K562 (cell line): ENCODE results near the gene IREB2. TPM values are rescaled to one million over a fixed set of nuclear protein-coding genes. Genes with fewer than 3 reads are reported as not detected.
A peak's percentile ranks its signal among the peaks of the same experiment; 100 is the strongest.

Experiments used
- ATAC-seq: fragments of 200-7000 bp; cut with Tn5 transposase; 3 replicates; pipeline ENCODE4 v1.9.1; 2020; ENCODE audit warnings: moderate library complexity
- BruUV-seq: library from RNA; stranded (reverse); fragments of 400-500 nt; replicated peaks from 2 replicates; lab custom pipeline; 2021; lab: Mats Ljungman, UMichigan
- CTCF ChIA-PET: fragments of 300-600 bp; formaldehyde crosslinking; extraction: SDS; loops from one replicate; lab custom pipeline; 2021; ENCODE audit warnings: low intra/inter-chr PET ratio; lab: Yijun Ruan, JAX
- POLR2A ChIA-PET: fragments of 300-600, 350-650 bp; sonication (Branson Sonifier 250); formaldehyde crosslinking; extraction: SDS; loops from one replicate; lab custom pipeline; 2021; ENCODE audit warnings: antibody characterized with exemption, inconsistent platforms; lab: Yijun Ruan, JAX
- DNase-seq, 4 experiments: peaks; one replicate each; pipeline versions ENCODE4 v3.0.0 to v3.0.0-alpha.2; 2011 to 2018; ENCODE audit warnings: low spot score in 3 of 4, mixed read lengths in 3 of 4; ENCODE audit errors: extremely low read depth in 1 of 4
- FAIRE-seq: peaks from 2 replicates; lab custom pipeline; 2011; peaks lifted over from hg19 to GRCh38; lab: Jason Lieb, UNC
- H2AFZ ChIP-seq: 2 replicates; pipeline ENCODE4 v1.6.0; 2011; ENCODE audit warnings: low read depth, low read length, control low read depth, inconsistent platforms
- H3K27ac ChIP-seq: fragments of 200-600 bp; 3 replicates; pipeline ENCODE4 v1.8.0; 2011; ENCODE audit warnings: low read depth, mild to moderate bottlenecking, control low read depth, inconsistent platforms, low read length, moderate library complexity, mixed read lengths; ENCODE audit errors: extremely low read depth
- H3K27me3 ChIP-seq, 2 experiments: fragments of 300-600 bp in 1 of 2; 2 replicates in 1 of 2; 3 replicates in 1 of 2; pipeline versions ENCODE4 v1.6.0 to v1.8.0; 2011; ENCODE audit warnings: inconsistent platforms in 2 of 2, low read length in 2 of 2, mild to moderate bottlenecking in 1 of 2, mixed read lengths in 1 of 2, moderate library complexity in 1 of 2; ENCODE audit not compliant: control insufficient read depth in 2 of 2, insufficient read depth in 2 of 2
- H3K36me3 ChIP-seq: fragments of 300-600 bp; 3 replicates; pipeline ENCODE4 v1.8.0; 2011; ENCODE audit warnings: mild to moderate bottlenecking, low read length, inconsistent platforms; ENCODE audit not compliant: control insufficient read depth, insufficient read depth
- H3K4me1 ChIP-seq, 2 experiments: fragments of 200-600 bp in 1 of 2; replicated peaks in 1 of 2; 2 replicates in 1 of 2; 3 replicates in 1 of 2; pipeline versions ENCODE4 v1.5.1 to v1.8.0; 2011; ENCODE audit warnings: inconsistent platforms in 2 of 2, low read length in 2 of 2, mild to moderate bottlenecking in 1 of 2, mixed read lengths in 1 of 2, moderate library complexity in 1 of 2; ENCODE audit not compliant: control insufficient read depth in 2 of 2, insufficient read depth in 2 of 2
- H3K4me2 ChIP-seq: 2 replicates; pipeline ENCODE4 v1.6.1; 2011; ENCODE audit warnings: low read length, control low read depth, inconsistent platforms, mixed read lengths; ENCODE audit not compliant: insufficient read depth
- H3K4me3 ChIP-seq: fragments of 200-600 bp; sonication (generic), shearing (Covaris generic); 2 replicates; pipeline ENCODE4 v1.5.1; 2016; ENCODE audit warnings: control low read depth, inconsistent platforms
- H3K79me2 ChIP-seq: fragments of 200-600 bp; 3 replicates; pipeline ENCODE4 v1.8.0; 2011; ENCODE audit warnings: low read length, inconsistent platforms; ENCODE audit not compliant: control insufficient read depth, insufficient read depth
- H3K9ac ChIP-seq, 2 experiments: 2 replicates each; pipeline versions ENCODE4 v1.6.0 to v1.6.1; 2011; ENCODE audit warnings: low read depth in 2 of 2, low read length in 2 of 2, control low read depth in 1 of 2, inconsistent platforms in 1 of 2, mild to moderate bottlenecking in 1 of 2, mixed read lengths in 1 of 2; ENCODE audit not compliant: insufficient read depth in 1 of 2
- H3K9me1 ChIP-seq: one replicate; pipeline ENCODE4 v1.6.0; 2011; ENCODE audit warnings: inconsistent platforms, mild to moderate bottlenecking, low read length, moderate library complexity; ENCODE audit not compliant: control insufficient read depth, insufficient read depth
- H3K9me3 ChIP-seq: replicated peaks from 2 replicates; pipeline ENCODE4 v1.5.1; 2011; ENCODE audit warnings: low read depth, low read length, inconsistent platforms; ENCODE audit not compliant: control insufficient read depth, insufficient read depth
- H4K20me1 ChIP-seq: replicated peaks from 2 replicates; pipeline ENCODE4 v1.6.1; 2011; ENCODE audit warnings: low read length, inconsistent platforms, mixed read lengths; ENCODE audit not compliant: control insufficient read depth, insufficient read depth
- FOXA3 ChIP-seq, 2 experiments: fragments of 450-650 bp in 1 of 2; sonication (generic) in 1 of 2; formaldehyde crosslinking; IDR thresholded peaks in 1 of 2; conservative IDR thresholded peaks in 1 of 2; 2 replicates each; pipeline versions ENCODE4 v1.4.0 to v1.8.0; 2020 to 2022; ENCODE audit warnings: mild to moderate bottlenecking in 2 of 2, missing genetic modification reagents in 1 of 2
- NFE2 ChIP-seq: IDR thresholded peaks from 2 replicates; pipeline ENCODE4 v1.6.1; 2014; ENCODE audit warnings: antibody characterized with exemption, low read depth
- PHF20 ChIP-seq: fragments of 450-650 bp; IDR thresholded peaks from 2 replicates; pipeline ENCODE4 v1.6.1; 2018; ENCODE audit not compliant: partially characterized antibody
- SMAD1 ChIP-seq: fragments of 150-350 bp; IDR thresholded peaks from 2 replicates; pipeline ENCODE4 v1.6.1; 2014; ENCODE audit warnings: low read length, low read depth; ENCODE audit not compliant: partially characterized antibody
- XRCC5 ChIP-seq: fragments of 200-400 bp; formaldehyde crosslinking; IDR thresholded peaks from 2 replicates; pipeline ENCODE4 v1.6.1; 2017; ENCODE audit warnings: low read depth, mild to moderate bottlenecking, low read length
- WGBS: fragments of 100-300 bp; shearing (Covaris generic); methylation state at CpG from one replicate; pipeline ENCODE4 v1.1.6; 2016; ENCODE audit warnings: low coverage, mixed read lengths; ENCODE audit not compliant: insufficient coverage; ENCODE audit errors: missing lambda C conversion rate; 5-methylcytosine and 5-hydroxymethylcytosine counted together
- in situ Hi-C: fragments of 300-500 bp; cut with MboI; formaldehyde crosslinking; loops from 4 replicates; pipeline ENCODE4 v1.15.0; 2018; ENCODE audit warnings: inconsistent platforms, mixed read lengths
- intact Hi-C: fragments of 100-400 bp; cut with micrococcal nuclease; formaldehyde crosslinking; loops from 2 replicates; pipeline ENCODE4 v1.14.2; 2022
- polyA plus RNA-seq, 8 experiments: library from polyadenylated mRNA; depleted of rRNA in 4 of 8; stranded (reverse) in 5 of 8; unstranded in 3 of 8; fragments of >200 nt; fragmentation: Nextera tagmentation in 2 of 8; fragmentation: Illumina TruSeq in 1 of 8; extraction: Ambion mirVana in 2 of 8; extraction: Trizol in 1 of 8; gene quantifications; 2 replicates each; pipeline versions ENCODE4 v1.2.1 to v1.2.3, GENCODE V29; 2011 to 2014; ENCODE audit warnings: inconsistent platforms in 1 of 8, missing spikeins in 1 of 8
- total RNA-seq, 7 experiments: library from RNA; depleted of rRNA in 6 of 7; stranded (reverse); fragments of >200 nt in 6 of 7; fragmentation: Illumina TruSeq in 2 of 7; extraction: Trizol in 2 of 7; gene quantifications; 2 replicates each; pipeline versions ENCODE4 v1.2.1 to v1.2.3, GENCODE V29; 2011 to 2021; ENCODE audit warnings: low replicate concordance in 1 of 7
- TF ChIP-seq, protein P1 (sequence below): fragments of 250-450 bp; sonication (Bioruptor Pico); IDR thresholded peaks from 2 replicates; pipeline ENCODE4 v1.5.0; 2021; ENCODE audit warnings: mild to moderate bottlenecking, borderline replicate concordance
- TF ChIP-seq, protein P2 (sequence below): fragments of 250-450 bp; sonication (Bioruptor Pico); IDR thresholded peaks from 2 replicates; pipeline ENCODE4 v1.4.0; 2020; ENCODE audit warnings: mild to moderate bottlenecking, moderate library complexity
- TF ChIP-seq, protein P3 (sequence below): fragments of 450-650 bp; IDR thresholded peaks from 2 replicates; pipeline ENCODE4 v1.6.1; 2014; ENCODE audit warnings: low read depth, mild to moderate bottlenecking, moderate library complexity, borderline replicate concordance

Gene IREB2
- total and polyA plus RNA-seq, 9 of the 15 experiments (the other 6 are each of a cell fraction or from before 2014, with no cell fraction given) = 16.8 to 61.7 (median 34.0) TPM

DNA sequence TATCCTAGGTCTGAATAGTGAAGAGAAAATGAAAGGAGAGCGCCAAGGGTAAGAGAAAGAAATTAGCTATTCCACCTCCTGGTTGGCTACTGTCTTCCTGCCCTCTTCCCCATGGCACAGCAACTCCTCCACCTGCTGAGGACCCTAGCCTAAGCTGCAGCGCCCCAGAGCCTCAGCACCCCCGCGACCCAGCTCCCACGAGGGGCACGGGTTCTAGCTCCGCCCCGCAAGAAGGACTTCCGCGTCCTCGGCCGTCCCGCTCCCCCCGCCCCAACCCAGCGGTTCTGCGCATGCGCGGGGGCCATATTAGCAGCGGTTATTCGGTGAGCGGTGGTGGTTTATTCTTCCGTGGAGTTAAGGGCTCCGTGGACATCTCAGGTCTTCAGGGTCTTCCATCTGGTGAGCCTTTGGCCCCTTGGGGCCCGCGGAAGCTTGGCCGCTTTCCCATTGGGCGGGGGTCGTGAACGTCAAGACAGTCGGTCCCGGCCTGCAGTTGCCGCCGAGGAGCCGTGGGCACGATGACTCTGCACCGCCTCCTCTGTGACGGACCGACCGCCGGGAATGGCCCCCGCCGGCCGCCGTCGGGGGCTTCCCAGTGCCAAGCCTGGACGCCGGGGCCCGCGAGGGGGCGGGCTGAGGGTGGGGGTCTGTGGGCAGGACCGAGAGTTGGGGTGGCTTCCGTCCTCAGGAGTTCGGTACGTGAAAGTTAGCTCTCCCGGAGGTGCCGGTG, 102.3 kb downstream of the IREB2 start, which contains the start of gene PSMA4:
TSS of gene PSMA4 (plus strand) at position 304 of the 730 bp plus-strand sequence. CDS start 1,484 bp downstream, outside the sequence.
- ATAC-seq (peak; percentile 93), DNase-seq (peak; percentile 94 to 98 (median 98)), FAIRE-seq (peak; percentile 65)
- peak within 1 kb of the TSS; percentile 98 for H2AFZ ChIP-seq
- H4K20me1 ChIP-seq = no peaks in the 10 kb centered on the region
- no peaks in the 10 kb centered on the region for H3K9me1 ChIP-seq
- peak within 1 kb of the TSS; percentile 96 for H3K4me2 ChIP-seq
- H3K27ac ChIP-seq = peak within 1 kb of the TSS; percentile 97
- peak within 1 kb of the TSS; percentile 98 to 99 for H3K9ac ChIP-seq
- no peaks in the 10 kb centered on the region for H3K27me3 ChIP-seq
- no TSS peak for BruUV-seq
- POLR2A ChIA-PET = interaction anchor here (0.7 to 3.1 kb wide), 13 partner anchors 9 to 1215 kb away, joined by 3 to 22 read pairs (median 5); partner anchors contain the start of genes CHRNA5, MORF4L1 and SKIC8
- CTCF ChIA-PET = no interaction called here
- in situ Hi-C loops (no loop called here), intact Hi-C loops (loop anchor here (5.0 kb wide), 1 partner anchor 33 kb away; the partner anchor contains the start of gene HYKK)
- peaks cover 39% of the 10 kb centered on the region for H3K36me3 ChIP-seq
- peak within 1 kb of the TSS; percentile 79 for H3K4me3 ChIP-seq
- WGBS = under 1% methylated on average over 45 of the region's 56 CpGs
- peaks cover 3% of the 10 kb centered on the region in 2 experiments; a peak in 2 of 5 replicates for H3K4me1 ChIP-seq
- H3K79me2 ChIP-seq = peaks cover 37% of the 10 kb centered on the region
- H3K9me3 ChIP-seq = no peaks in the 10 kb centered on the region
- TF ChIP-seq PHF20 (peak; percentile 75), SMAD1 (peak; percentile 57), FOXA3 (CRISPR knock-in tag; conservative IDR thresholded peaks at IDR 0.05 in 1 of 2, IDR thresholded peaks at IDR 0.05 in 1 of 2) (no peak), NFE2 (peak; percentile 81), XRCC5 (no peak)
- TF ChIP-seq, protein P1, sequence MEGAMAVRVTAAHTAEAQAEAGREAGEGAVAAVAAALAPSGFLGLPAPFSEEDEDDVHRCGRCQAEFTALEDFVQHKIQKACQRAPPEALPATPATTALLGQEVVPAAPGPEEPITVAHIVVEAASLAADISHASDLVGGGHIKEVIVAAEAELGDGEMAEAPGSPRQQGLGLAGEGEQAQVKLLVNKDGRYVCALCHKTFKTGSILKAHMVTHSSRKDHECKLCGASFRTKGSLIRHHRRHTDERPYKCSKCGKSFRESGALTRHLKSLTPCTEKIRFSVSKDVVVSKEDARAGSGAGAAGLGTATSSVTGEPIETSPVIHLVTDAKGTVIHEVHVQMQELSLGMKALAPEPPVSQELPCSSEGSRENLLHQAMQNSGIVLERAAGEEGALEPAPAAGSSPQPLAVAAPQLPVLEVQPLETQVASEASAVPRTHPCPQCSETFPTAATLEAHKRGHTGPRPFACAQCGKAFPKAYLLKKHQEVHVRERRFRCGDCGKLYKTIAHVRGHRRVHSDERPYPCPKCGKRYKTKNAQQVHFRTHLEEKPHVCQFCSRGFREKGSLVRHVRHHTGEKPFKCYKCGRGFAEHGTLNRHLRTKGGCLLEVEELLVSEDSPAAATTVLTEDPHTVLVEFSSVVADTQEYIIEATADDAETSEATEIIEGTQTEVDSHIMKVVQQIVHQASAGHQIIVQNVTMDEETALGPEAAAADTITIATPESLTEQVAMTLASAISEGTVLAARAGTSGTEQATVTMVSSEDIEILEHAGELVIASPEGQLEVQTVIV (CRISPR knock-in tag) = no peak
- TF ChIP-seq, protein P2, sequence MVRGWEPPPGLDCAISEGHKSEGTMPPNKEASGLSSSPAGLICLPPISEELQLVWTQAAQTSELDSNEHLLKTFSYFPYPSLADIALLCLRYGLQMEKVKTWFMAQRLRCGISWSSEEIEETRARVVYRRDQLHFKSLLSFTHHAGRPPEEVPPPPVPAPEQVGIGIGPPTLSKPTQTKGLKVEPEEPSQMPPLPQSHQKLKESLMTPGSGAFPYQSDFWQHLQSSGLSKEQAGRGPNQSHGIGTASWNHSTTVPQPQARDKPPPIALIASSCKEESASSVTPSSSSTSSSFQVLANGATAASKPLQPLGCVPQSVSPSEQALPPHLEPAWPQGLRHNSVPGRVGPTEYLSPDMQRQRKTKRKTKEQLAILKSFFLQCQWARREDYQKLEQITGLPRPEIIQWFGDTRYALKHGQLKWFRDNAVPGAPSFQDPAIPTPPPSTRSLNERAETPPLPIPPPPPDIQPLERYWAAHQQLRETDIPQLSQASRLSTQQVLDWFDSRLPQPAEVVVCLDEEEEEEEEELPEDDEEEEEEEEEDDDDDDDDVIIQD (CRISPR knock-in tag) = no peak
- TF ChIP-seq, protein P3, sequence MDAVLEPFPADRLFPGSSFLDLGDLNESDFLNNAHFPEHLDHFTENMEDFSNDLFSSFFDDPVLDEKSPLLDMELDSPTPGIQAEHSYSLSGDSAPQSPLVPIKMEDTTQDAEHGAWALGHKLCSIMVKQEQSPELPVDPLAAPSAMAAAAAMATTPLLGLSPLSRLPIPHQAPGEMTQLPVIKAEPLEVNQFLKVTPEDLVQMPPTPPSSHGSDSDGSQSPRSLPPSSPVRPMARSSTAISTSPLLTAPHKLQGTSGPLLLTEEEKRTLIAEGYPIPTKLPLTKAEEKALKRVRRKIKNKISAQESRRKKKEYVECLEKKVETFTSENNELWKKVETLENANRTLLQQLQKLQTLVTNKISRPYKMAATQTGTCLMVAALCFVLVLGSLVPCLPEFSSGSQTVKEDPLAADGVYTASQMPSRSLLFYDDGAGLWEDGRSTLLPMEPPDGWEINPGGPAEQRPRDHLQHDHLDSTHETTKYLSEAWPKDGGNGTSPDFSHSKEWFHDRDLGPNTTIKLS = peak; percentile 23; the same call in 1 of the 2 replicates
